Astrocyte of the spinal cord (primary cell): ENCODE measurements around the gene SP3.

Experiments
- DNase-seq: peaks from one replicate; pipeline ENCODE4 v3.0.0; 2011; ENCODE audit warnings: low read depth, low spot score
- H3K4me3 ChIP-seq: 2 replicates; pipeline ENCODE4 v1.5.1; 2011; ENCODE audit warnings: low read depth, mild to moderate bottlenecking, low read length, moderate library complexity
- CTCF ChIP-seq: IDR thresholded peaks from 2 replicates; pipeline ENCODE4 v1.5.1; 2012; ENCODE audit warnings: low read depth, mild to moderate bottlenecking, low read length, inconsistent platforms
- in situ Hi-C: cut with HindIII; loops from 2 replicates; pipeline ENCODE4 v1.10.0; 2017; ENCODE audit warnings: low sequenced_read_pairs

SP3 gene

DNA sequence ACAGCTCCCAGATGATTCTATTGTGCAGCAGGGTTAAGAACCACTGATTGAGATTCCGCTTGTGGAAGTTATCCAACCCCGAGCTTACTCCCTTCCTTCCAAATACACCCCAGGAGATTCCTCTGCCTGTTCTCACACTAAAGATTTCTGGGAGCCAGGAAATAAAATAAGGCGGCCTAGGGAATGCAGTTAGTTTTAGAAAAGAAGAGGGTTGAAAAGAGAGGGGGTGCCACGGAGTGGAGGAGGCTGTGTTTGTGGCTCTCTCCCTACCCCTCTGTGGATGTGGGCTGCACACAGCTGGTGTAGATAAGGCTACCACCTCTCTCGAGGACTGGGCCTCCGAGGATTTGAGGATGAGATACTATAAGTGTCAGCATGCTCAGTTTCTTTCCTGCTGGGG, 25.1 kb upstream of the SP3 start:
- no peak for DNase-seq
- no peak overlapping the region for H3K4me3 ChIP-seq
- in situ Hi-C loops, result no loop called here
- TF ChIP-seq CTCF, result no peak

- H3K4me3 ChIP-seq, result no peak overlapping the region
- in situ Hi-C loops, result no loop called here
These were observed 24.7 kb upstream of the SP3 start for GRCh38 chr2:173989884-173990215.

GRCh38 chr2:173989160-173989883, 24.1 kb upstream of the SP3 start:
- in situ Hi-C loops, result no loop called here
- no peak for TF ChIP-seq CTCF
- DNase-seq, result no peak
- H3K4me3 ChIP-seq, result no peak overlapping the region

More at GRCh38 chr2:173989884-173990215, 24.7 kb upstream of the SP3 start:
- TF ChIP-seq CTCF, result no peak
- DNase-seq, result no peak

DNA sequence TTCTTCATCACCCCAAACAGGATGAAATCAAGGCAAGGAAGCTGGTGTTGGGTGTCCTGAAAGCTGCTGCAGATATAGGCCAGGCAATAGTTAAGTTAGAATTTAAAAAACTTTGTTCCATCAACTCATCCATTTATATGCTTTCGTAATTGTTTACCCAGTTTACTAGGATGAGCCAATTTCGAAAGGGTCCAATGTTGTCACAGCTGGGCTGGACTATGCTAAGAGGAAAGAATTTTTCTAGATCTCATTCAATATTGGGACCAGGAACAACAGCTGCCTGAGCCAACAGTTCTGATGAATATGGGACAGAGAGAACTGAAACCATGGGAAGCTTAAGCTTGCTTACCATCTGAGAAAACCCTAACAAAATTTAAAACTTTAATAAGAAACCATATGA, 21.6 kb upstream of the SP3 start:
- no peak overlapping the region for H3K4me3 ChIP-seq
- DNase-seq, result no peak
- TF ChIP-seq CTCF, result no peak
- in situ Hi-C loops, result no loop called here

DNA sequence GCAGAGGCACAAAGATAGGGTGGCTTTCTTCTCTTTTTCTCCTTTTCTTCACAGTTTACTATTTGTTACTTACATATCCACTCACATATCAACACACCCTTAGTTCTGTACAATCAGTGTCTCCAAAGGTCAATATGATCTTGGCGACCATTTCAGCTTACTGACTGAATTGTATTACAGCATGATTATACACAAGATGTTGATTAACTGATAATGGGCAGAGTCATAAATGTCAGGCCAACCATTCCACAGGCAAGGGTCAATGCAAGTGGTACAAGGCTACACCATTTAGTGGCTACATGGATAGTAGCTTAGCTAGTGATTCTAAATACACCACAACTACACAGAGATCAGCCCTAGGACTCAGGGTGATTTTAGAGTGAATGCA, 20.4 kb upstream of the SP3 start:
- in situ Hi-C loops, result no loop called here
- no peak overlapping the region for H3K4me3 ChIP-seq
- DNase-seq, result no peak
- TF ChIP-seq CTCF, result no peak

- TF ChIP-seq CTCF, result no peak
- in situ Hi-C loops, result no loop called here
- H3K4me3 ChIP-seq, result no peak overlapping the region
- DNase-seq, result no peak
These were observed 19.9 kb upstream of the SP3 start for GRCh38 chr2:173984866-173985604.
